GM12864 (cell line): ENCODE measurements around the gene STAT1.

Source experiments
- DNase-seq: peaks from one replicate; pipeline ENCODE4 v3.0.0-alpha.2; 2011; ENCODE audit warnings: low read depth
- H3K4me3 ChIP-seq: 2 replicates; pipeline ENCODE4 v1.5.1; 2011; ENCODE audit warnings: mild to moderate bottlenecking, low read depth, low read length, control low read depth
- CTCF ChIP-seq: IDR thresholded peaks from 2 replicates; pipeline ENCODE4 v1.5.1; 2011; ENCODE audit warnings: low read depth, mild to moderate bottlenecking, moderate library complexity, low read length, control low read depth, inconsistent platforms; ENCODE audit errors: missing control alignments

STAT1 gene

GRCh38 chr2:190978389-190979053 is 35.5 kb downstream of the STAT1 start:
- H3K4me3 ChIP-seq: no peak overlapping the region
- TF ChIP-seq CTCF: no peak
- no peak for DNase-seq

- no peak for DNase-seq
- H3K4me3 ChIP-seq: no peak overlapping the region
- no peak for TF ChIP-seq CTCF
These were observed 36.5 kb downstream of the STAT1 start for GRCh38 chr2:190977505-190977904.

- no peak for DNase-seq
- TF ChIP-seq CTCF: no peak
- H3K4me3 ChIP-seq: no peak overlapping the region
These were observed 37.5 kb downstream of the STAT1 start for GRCh38 chr2:190976521-190976920.

GRCh38 chr2:190974629-190975361 is 39.2 kb downstream of the STAT1 start:
- DNase-seq: no peak
- no peak overlapping the region for H3K4me3 ChIP-seq
- no peak for TF ChIP-seq CTCF

GRCh38 chr2:190973726-190974628 is 40.0 kb downstream of the STAT1 start:
- no peak for TF ChIP-seq CTCF
- no peak for DNase-seq
- no peak overlapping the region for H3K4me3 ChIP-seq

GRCh38 chr2:190973262-190973661 is 40.7 kb downstream of the STAT1 start:
- DNase-seq: no peak
- no peak overlapping the region for H3K4me3 ChIP-seq
- no peak for TF ChIP-seq CTCF
